Esophagus squamous epithelium (tissue), 5 donors: ENCODE measurements around the gene RSPH1. TPM values are rescaled to one million over a fixed set of nuclear protein-coding genes. Genes with fewer than 3 reads are reported as not detected.

Experiments
- DNase-seq: peaks from one replicate; lab custom pipeline; 2025; lab: John Stamatoyannopoulos, UW
- H3K27ac ChIP-seq, 4 donors: fragments of 200-600 bp; sonication (generic); one replicate each; pipeline ENCODE4 v1.5.1; 2016 to 2019; ENCODE audit warnings: mild to moderate bottlenecking in 1 of 4
- H3K27me3 ChIP-seq, 4 donors: fragments of 200-600 bp; sonication (generic); 1 replicate in 3 of 4; 2 replicates in 1 of 4; pipeline versions ENCODE4 v1.5.1 to v1.6.0; 2017 to 2021; ENCODE audit warnings: antibody characterized with exemption in 1 of 4
- H3K36me3 ChIP-seq, 3 donors: fragments of 200-600 bp; sonication (generic); one replicate each; pipeline ENCODE4 v1.5.1; 2016 to 2019
- H3K4me1 ChIP-seq, 3 donors: fragments of 200-600 bp; sonication (generic); one replicate each; pipeline ENCODE4 v1.5.1; 2017 to 2019
- H3K4me3 ChIP-seq, 4 donors: fragments of 200-600 bp; sonication (generic); 1 replicate in 3 of 4; 2 replicates in 1 of 4; pipeline ENCODE4 v1.5.1; 2016 to 2019; ENCODE audit warnings: mild to moderate bottlenecking in 2 of 4, moderate library complexity in 1 of 4
- H3K9me3 ChIP-seq, 3 donors: fragments of 200-600 bp; sonication (generic); one replicate each; pipeline ENCODE4 v1.5.1; 2016 to 2019
- POLR2A ChIP-seq, 4 donors: fragments of 450-650 bp; IDR thresholded peaks; one replicate each; pipeline ENCODE4 v1.6.1; 2017; ENCODE audit warnings: antibody characterized with exemption in 4 of 4, mild to moderate bottlenecking in 4 of 4, moderate library complexity in 3 of 4
- WGBS, 2 donors: methylation state at CpG; one replicate each; pipeline ENCODE4 v1.1.5; 2018; 5-methylcytosine and 5-hydroxymethylcytosine counted together
- intact Hi-C: fragments of 100-400 bp; cut with DNase I; formaldehyde crosslinking; loops from one replicate; pipeline ENCODE4 v1.15.0; 2022
- total RNA-seq, 4 donors: library from RNA; depleted of rRNA; stranded (reverse); fragments of >200 nt; gene quantifications; one replicate each; pipeline ENCODE4 v1.1.0, GENCODE V29; 2016
- TF ChIP-seq, protein P1 (sequence below), 6 experiments: fragments of 450-650 bp in 4 of 6; fragments of 200-600 bp in 2 of 6; sonication (generic) in 2 of 6; IDR thresholded peaks; one replicate each; pipeline ENCODE4 v1.5.1; 2016 to 2019; ENCODE audit warnings: antibody characterized with exemption in 6 of 6, mild to moderate bottlenecking in 4 of 6, moderate library complexity in 4 of 6
- donor health status: DM: yes; HTN: yes; CAD: no.

The RSPH1 gene
- total RNA-seq, 4 donors from 2014 or later, result 0.19 TPM; not detected in 3

DNA sequence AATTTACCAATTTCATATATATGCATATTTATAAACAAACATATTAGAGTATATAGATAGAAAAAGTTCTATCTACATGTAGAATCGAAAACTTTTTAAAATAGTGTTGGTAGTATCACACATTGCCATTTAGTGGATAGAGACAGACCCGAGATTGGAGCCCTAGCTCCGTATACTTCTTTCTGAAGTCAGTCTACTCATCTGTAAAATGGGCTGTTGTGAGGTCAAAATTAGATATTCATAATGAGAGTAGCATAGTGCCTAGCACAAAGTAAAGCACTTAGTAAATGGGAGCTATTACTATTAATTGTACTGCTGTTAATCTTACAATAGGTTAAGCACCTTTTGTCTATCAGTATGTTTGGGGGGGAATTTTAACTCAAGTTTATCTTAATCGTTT is 4.2 kb upstream of the RSPH1 start:
- Histone ChIP-seq H3K36me3 (no peaks in the 10 kb centered on the region), H3K4me3 (no peak overlapping the region), H3K4me1 (peaks cover 7 to 29% (median 10%) of the 10 kb centered on the region in 3 donors), H3K27me3 (no peaks in the 10 kb centered on the region), H3K27ac (peak overlapping the region in 2 of 4 donors; percentile 31 to 38), H3K9me3 (no peaks in the 10 kb centered on the region)
- intact Hi-C loops, result no loop called here
- no peak for DNase-seq
- WGBS, 2 donors, result 74 to 79% methylated on average over 4 of the region's 4 CpGs
- TF ChIP-seq POLR2A (IDR thresholded peaks at IDR 0.05), result no peak
- TF ChIP-seq, protein P1, sequence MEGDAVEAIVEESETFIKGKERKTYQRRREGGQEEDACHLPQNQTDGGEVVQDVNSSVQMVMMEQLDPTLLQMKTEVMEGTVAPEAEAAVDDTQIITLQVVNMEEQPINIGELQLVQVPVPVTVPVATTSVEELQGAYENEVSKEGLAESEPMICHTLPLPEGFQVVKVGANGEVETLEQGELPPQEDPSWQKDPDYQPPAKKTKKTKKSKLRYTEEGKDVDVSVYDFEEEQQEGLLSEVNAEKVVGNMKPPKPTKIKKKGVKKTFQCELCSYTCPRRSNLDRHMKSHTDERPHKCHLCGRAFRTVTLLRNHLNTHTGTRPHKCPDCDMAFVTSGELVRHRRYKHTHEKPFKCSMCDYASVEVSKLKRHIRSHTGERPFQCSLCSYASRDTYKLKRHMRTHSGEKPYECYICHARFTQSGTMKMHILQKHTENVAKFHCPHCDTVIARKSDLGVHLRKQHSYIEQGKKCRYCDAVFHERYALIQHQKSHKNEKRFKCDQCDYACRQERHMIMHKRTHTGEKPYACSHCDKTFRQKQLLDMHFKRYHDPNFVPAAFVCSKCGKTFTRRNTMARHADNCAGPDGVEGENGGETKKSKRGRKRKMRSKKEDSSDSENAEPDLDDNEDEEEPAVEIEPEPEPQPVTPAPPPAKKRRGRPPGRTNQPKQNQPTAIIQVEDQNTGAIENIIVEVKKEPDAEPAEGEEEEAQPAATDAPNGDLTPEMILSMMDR (IDR thresholded peaks at IDR 0.05), result no peak

DNA sequence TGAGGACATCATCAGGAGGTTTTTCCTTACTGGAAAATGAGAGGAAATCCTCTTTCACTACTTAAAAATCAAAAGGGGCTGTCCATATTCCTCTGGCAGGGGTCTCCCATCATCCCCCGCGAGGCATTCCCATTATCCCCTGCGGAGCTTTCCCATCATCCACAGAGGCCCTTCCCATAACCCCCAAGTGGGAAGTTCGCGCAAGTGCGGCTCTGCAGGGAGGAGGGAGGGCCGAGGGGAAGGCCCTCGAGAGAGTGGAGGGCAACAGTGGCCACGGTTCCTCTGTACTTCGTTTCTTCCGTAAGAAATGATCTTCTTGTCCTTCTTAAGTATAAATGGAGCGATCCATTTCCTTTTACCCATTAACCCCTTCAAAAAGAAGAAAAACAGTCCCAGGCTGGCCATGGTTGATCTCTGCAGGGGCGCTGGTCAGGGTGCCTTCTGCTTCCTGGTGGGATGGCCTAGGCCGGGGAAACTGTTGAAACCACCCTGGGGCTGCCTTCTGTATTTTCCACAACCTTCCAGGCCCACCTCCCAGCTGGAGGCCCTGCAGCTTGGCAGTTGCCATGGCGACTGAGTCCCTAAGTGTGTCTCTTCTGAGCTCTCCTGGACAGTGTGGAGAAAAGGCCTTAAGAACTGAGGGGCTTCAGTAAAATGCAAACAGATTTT is 3.6 kb upstream of the RSPH1 start:
- Histone ChIP-seq H3K36me3 (no peaks in the 10 kb centered on the region), H3K4me1 (peaks cover 7 to 31% (median 10%) of the 10 kb centered on the region in 3 donors), H3K4me3 (no peak overlapping the region), H3K9me3 (no peaks in the 10 kb centered on the region), H3K27ac (no peak overlapping the region), H3K27me3 (no peaks in the 10 kb centered on the region)
- intact Hi-C loops, result no loop called here
- no peak for DNase-seq
- no peak for TF ChIP-seq POLR2A (IDR thresholded peaks at IDR 0.05)
- WGBS, 2 donors, result 76 to 83% methylated on average over 6 to 15 of the region's 15 CpGs

DNA sequence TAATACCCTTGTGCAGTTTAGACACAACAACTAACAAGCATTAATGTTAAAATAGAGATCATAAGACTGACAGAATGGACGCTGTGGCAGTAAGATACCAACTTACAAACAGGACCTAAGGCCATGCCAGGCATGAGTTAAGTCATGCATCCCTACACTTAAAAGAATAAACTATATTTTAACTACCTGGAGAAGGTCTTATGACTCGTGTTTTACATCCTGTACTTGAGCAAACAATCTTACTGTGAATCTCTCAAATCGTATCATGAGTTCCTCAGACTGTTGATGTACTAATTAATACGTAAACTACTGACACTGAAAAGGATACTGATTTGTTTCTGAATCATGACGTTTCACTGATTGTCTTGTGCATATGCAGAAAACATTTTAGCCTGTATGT is 2.0 kb upstream of the RSPH1 start:
- no peaks in the 10 kb centered on the region for H3K9me3 ChIP-seq
- no peak for DNase-seq
- whole genome bisulfite sequencing, 2 donors, result 58 to 63% methylated on average over 5 of the region's 5 CpGs
- no peaks in the 10 kb centered on the region for H3K36me3 ChIP-seq
- H3K27me3 ChIP-seq, result no peaks in the 10 kb centered on the region
- intact Hi-C loops, result no loop called here
- no peak overlapping the region for H3K4me3 ChIP-seq
- H3K27ac ChIP-seq, result no peak overlapping the region
- TF ChIP-seq, protein P1 (IDR thresholded peaks at IDR 0.05), result no peak
- no peak for TF ChIP-seq POLR2A (IDR thresholded peaks at IDR 0.05)
- peaks cover 7 to 31% (median 10%) of the 10 kb centered on the region in 3 donors for H3K4me1 ChIP-seq

DNA sequence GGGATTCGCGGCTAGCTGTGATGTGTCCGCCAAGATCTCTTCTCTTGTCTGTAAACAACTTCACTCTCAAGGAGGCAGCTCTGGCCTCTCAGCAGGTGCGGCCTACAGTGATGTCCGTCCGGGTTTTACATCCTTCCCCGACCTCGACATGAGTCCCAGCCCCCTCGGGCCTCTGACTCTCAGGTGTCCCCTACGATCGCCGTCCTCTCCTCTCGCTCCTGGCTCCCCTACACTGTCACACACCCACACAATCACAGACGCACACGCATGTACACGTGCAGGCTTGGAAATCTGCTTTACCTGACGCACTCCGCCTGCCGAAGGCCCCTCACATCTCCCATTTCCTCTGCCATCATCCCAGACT is 797 bp upstream of the RSPH1 start:
- Histone ChIP-seq H3K4me1 (peaks cover 7 to 31% (median 10%) of the 10 kb centered on the region in 3 donors), H3K9me3 (no peaks in the 10 kb centered on the region), H3K27ac (peak overlapping the region; percentile 86 to 93 (median 88)), H3K27me3 (no peaks in the 10 kb centered on the region), H3K4me3 (peak overlapping the region; percentile 60 to 80 (median 72)), H3K36me3 (no peaks in the 10 kb centered on the region)
- WGBS, 2 donors, result 14 to 19% methylated on average over 15 to 19 of the region's 19 CpGs
- intact Hi-C loops, result no loop called here
- no peak for DNase-seq
- TF ChIP-seq POLR2A (IDR thresholded peaks at IDR 0.05), result no peak
- TF ChIP-seq, protein P1 (IDR thresholded peaks at IDR 0.05), result no peak

DNA sequence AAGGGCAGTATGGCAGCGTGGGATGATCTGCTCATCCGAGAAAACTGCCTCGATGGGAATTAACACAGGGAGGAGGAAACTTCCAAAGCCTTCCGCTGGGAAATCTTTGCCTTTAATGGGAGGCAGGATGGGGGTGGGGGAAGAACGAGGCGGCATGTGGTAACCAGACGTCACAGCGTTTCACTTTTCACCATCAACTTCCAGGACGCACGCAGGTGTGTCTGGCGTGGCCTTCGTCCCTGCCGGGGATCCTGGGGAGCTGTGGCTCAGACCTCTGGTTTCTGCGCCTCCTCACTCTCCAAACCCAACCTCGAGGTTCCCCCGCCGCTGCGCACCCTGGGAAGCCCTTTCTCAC is 282 bp downstream of the RSPH1 start:
- TF ChIP-seq, protein P1 (IDR thresholded peaks at IDR 0.05), result no peak
- no peaks in the 10 kb centered on the region for H3K27me3 ChIP-seq
- H3K9me3 ChIP-seq, result no peaks in the 10 kb centered on the region
- H3K36me3 ChIP-seq, result no peaks in the 10 kb centered on the region
- intact Hi-C loops, result no loop called here
- peak overlapping the region in 3 of 4 donors; percentile 65 to 89 (median 71) for H3K27ac ChIP-seq
- DNase-seq, result no peak
- WGBS, 2 donors, result 0% methylated on average over 7 of the region's 18 CpGs
- peaks cover 7 to 26% (median 10%) of the 10 kb centered on the region in 3 donors for H3K4me1 ChIP-seq
- H3K4me3 ChIP-seq, result peak overlapping the region; percentile 60 to 80 (median 72)
